ENCODE measurements around the gene LARP4. TPM values are rescaled to one million over a fixed set of nuclear protein-coding genes. Genes with fewer than 3 reads are reported as not detected.
"Not testable (repeated sequence)": the region's sequence is repeated elsewhere in the genome, so short reads cannot be mapped to it uniquely, and the experiment has no call there.

LARP4 gene
- total RNA-seq, 1 donor = 33.8 TPM

DNA sequence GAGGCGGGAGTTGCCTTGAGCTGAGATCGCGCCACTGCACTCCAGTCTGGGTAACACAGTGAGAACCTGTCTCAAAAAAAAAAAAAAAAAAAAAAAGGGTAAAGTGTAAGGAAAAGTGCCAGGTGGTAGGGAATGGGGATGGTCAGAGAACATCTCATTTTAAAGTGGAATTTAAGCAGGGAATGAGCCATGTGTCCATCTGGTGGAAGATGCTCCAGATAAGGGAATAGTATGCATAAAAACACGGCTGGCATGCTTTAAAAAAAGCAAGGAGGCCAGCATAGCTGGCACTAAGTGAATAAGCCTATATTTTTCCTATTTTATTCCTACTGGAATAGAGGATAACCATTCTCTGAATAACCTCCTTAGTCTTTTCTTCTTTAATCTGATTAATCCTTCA is 38.0 kb upstream of the LARP4 start:
- no peak for DNase-seq (ENCODE audit: low read depth)
- no peak overlapping the region for H3K4me3 ChIP-seq (ENCODE audit: low read depth, low read length)
- TF ChIP-seq, protein P1, sequence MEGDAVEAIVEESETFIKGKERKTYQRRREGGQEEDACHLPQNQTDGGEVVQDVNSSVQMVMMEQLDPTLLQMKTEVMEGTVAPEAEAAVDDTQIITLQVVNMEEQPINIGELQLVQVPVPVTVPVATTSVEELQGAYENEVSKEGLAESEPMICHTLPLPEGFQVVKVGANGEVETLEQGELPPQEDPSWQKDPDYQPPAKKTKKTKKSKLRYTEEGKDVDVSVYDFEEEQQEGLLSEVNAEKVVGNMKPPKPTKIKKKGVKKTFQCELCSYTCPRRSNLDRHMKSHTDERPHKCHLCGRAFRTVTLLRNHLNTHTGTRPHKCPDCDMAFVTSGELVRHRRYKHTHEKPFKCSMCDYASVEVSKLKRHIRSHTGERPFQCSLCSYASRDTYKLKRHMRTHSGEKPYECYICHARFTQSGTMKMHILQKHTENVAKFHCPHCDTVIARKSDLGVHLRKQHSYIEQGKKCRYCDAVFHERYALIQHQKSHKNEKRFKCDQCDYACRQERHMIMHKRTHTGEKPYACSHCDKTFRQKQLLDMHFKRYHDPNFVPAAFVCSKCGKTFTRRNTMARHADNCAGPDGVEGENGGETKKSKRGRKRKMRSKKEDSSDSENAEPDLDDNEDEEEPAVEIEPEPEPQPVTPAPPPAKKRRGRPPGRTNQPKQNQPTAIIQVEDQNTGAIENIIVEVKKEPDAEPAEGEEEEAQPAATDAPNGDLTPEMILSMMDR (IDR thresholded peaks at IDR 0.05; ENCODE audit: insufficient read depth, low read length) = no peak

DNA sequence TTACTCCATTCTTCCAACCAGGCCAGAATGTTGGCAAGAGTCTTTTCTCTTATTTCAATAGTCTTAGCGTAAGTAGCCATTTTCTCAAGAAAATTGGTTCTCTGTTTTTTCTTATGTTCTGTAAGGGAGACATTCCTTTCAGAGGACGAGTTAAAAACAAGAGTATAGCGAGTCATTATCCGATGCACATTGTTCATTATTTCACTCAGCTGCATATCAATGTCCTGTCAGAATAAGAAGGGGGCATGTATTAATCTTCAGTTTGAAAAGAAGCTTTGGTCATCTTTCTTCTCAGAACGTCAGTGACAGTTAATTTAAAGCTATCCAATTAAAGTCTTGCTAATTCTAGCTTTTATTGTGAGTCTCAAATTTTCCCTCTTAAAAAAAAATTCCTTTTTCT is 37.5 kb upstream of the LARP4 start:
- H3K4me3 ChIP-seq (ENCODE audit: low read depth, low read length) = no peak overlapping the region
- no peak for DNase-seq (ENCODE audit: low read depth)
- TF ChIP-seq, protein P1 (IDR thresholded peaks at IDR 0.05; ENCODE audit: insufficient read depth, low read length) = no peak

DNA sequence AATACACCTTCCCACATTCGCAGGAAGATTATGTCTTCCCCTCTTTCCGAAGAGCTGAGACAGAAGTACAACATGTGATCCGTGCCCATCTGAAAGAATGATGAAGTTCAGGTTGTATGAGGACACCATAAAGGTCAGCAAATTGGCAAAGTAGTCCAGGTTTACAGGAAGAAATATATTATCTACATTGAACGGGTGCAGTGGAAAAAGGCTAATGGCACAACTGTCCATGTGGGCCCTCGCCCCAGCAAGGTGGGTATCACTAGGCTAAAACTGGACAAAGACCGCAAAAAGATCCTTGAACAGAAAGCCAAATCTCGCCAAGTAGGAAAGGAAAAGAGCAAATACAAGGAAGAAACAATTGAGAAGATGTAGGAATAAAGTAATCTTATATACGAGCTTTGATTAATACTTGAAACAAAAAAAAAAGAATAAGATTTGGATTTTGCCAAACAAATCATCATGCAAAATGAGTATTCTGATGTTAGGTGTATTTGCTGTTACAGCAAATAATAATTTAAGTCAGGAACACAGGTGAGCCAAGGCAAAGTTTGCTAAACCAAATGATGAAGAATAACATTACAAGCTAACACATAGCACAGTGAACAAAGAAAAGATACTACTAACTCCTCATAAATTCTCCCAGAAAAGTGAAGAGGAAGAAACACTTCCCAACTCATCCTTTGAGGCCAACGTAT is 34.8 kb upstream of the LARP4 start:
- H3K4me3 ChIP-seq (ENCODE audit: low read depth, low read length) = no peak overlapping the region
- no peak for DNase-seq (ENCODE audit: low read depth)
- TF ChIP-seq, protein P1 (IDR thresholded peaks at IDR 0.05; ENCODE audit: insufficient read depth, low read length) = no peak

DNA sequence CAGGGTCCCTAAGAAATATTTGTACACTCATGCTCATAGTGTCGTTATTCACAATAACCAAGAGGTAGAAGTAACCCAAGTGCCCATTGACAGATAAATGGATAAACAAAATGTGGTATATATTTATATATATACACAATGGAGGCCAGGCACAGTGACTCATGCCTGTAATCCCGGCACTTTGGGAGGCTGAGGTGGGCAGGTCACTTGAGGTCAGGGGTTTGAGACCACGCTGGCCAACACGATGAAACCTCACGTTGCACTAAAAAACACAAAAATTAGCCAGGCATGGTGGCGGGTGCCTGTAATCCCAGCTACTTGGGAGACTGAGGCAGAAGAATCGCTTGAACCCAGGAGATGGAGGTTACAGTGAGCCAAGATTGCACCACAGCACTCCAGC is 30.0 kb upstream of the LARP4 start:
- H3K4me3 ChIP-seq (ENCODE audit: low read depth, low read length); DNase-seq (ENCODE audit: low read depth): not testable (repeated sequence)

DNA sequence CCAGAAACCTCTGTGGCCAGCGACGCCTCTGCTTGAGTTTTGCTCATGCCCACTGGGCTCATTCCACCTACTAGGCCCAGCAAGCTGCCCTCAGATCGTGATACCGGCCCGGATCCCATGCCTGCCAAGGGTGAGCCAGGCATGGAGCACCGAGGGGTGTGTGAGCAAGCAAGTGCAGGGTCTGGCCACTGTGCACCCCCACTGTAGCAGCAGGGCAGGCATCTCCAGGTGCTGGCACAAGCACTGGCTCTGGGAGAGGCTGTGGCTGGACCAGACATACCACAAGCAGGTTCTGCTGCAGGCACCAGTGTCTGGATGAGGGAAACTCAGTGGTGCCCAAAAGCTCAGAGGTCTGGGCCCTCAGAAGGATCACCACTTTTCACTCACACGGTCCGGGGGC is 24.9 kb upstream of the LARP4 start:
- TF ChIP-seq, protein P1 (IDR thresholded peaks at IDR 0.05; ENCODE audit: insufficient read depth, low read length) = no peak
- no peak for DNase-seq (ENCODE audit: low read depth)
- H3K4me3 ChIP-seq (ENCODE audit: low read depth, low read length) = no peak overlapping the region

DNA sequence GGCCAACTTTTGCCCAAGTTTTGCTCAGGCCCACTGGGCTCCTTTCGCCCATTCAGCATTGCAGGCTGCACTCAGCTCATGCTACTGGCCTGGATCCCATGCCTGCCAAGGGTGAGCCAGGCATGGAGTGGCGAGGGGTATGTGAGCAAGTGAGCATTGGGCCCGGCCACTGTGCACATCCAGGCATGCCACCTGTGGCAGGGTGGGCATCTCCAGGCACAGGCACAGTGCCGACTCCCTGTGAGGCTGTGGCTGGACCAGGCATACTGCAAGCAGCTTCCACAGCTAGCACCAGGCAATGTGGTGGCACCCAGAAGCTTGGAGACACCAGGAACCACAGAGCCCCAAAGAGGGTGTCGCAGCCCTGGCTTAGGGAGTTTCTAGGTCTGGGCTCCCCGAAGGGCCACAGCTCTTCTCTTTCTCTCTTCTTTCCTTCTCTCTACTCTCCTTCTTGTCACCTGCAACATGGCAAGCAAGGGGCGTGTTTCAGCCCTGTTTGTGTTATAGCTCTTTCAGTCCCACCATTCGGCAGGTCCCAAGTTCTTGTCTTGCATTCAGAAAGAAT is 19.8 kb upstream of the LARP4 start:
- H3K4me3 ChIP-seq (ENCODE audit: low read depth, low read length) = no peak overlapping the region
- DNase-seq (ENCODE audit: low read depth) = no peak
- TF ChIP-seq, protein P1 (IDR thresholded peaks at IDR 0.05; ENCODE audit: insufficient read depth, low read length) = no peak

DNA sequence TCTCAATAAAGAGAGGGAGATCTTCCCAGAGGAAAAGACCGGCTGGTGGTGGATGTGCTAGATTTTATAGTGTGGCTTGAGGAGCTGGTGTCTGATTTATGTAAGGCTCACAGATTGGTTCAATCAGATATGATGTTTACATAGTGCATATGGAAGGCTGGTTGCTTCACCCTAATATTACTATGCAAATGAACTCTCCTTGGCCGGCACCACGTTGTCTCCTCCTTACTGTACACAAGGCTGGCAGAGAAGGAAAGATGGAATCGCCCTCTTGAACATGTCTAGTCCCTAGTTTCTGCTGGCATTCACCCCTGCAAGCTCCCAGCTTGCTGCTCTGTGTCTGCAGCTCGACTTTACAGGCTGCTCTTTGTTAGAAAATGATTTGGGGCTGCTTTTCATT is 13.2 kb upstream of the LARP4 start:
- TF ChIP-seq, protein P1 (IDR thresholded peaks at IDR 0.05; ENCODE audit: insufficient read depth, low read length) = no peak
- no peak for DNase-seq (ENCODE audit: low read depth)
- no peak overlapping the region for H3K4me3 ChIP-seq (ENCODE audit: low read depth, low read length)

Data from fibroblast of the aortic adventitia (primary cell).